GM21423 (cell line): ENCODE results near the gene ELF1.

Experiments used
- ATAC-seq: cut with Tn5 transposase; IDR thresholded peaks from one replicate; pipeline ENCODE4 v1.9.1; 2021; ENCODE audit warnings: mild to moderate bottlenecking, moderate library complexity; ENCODE audit not compliant: unreplicated experiment

ELF1 gene

DNA sequence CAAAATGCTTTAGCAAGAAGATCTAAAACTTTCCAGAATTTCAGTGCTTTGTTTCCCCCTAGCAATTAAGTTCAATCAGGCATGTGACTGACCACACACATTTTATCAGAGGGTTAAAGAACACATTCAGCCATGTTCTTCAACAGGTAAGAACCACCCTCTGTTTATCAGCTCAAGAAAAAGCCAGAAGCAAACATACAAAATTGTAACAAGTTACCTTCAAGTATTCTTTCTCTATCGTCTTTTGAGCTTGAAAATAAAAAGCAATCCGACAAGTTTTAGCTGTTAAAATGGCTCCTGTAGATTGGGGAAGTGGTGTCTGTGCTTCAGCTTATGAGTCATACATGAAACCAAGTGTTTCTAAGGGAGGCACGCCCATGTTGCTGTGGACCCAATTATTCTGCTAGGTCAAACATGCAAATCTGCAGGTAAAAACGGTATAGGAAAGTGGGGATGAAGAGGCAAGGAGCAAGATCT is at the start of gene ELF1:
Gene ELF1, minus strand, starts transcription at position 306 of the 477 bp plus-strand sequence. CDS start 37,262 bp downstream, outside the sequence.
- peak; percentile 88 for ATAC-seq

DNA sequence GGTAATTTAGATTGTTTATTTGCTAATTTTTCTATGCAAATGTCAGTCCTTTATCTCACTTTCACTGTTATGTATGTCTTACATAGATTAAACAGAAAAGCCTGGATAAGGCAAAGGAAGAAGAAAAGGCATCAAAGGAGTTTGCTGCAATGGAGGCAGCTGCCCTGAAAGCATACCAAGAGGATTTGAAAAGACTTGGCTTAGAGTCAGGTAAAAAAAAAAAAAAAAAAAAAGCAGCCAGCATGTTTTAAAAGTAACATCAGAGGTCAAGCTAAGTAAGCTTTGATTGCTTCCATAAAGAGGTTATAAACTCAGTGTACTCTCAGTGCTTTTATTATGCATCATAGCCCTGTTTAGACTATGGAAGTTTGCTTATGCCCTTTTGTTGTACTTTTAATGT is 46.0 kb upstream of the ELF1 start:
- ATAC-seq, result no peak

DNA sequence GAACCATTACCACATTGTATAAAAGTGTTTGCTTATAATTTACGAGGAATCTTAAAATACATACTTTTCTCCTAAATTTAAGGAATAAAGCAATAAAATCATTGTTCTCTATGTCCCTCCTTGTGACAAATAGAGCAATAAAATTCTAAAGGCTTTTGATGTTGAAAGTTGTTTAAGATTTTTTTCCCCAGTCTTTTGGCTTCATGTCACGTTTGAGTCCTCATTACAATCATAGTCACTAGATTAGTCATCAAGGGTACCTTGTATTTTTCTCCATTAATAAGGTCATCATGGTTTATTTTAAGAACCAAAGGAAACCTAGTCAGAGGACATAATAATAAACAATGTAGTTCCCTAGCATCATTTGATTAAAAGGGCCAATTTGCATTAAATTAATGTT is 45.4 kb upstream of the ELF1 start:
- ATAC-seq, result no peak

DNA sequence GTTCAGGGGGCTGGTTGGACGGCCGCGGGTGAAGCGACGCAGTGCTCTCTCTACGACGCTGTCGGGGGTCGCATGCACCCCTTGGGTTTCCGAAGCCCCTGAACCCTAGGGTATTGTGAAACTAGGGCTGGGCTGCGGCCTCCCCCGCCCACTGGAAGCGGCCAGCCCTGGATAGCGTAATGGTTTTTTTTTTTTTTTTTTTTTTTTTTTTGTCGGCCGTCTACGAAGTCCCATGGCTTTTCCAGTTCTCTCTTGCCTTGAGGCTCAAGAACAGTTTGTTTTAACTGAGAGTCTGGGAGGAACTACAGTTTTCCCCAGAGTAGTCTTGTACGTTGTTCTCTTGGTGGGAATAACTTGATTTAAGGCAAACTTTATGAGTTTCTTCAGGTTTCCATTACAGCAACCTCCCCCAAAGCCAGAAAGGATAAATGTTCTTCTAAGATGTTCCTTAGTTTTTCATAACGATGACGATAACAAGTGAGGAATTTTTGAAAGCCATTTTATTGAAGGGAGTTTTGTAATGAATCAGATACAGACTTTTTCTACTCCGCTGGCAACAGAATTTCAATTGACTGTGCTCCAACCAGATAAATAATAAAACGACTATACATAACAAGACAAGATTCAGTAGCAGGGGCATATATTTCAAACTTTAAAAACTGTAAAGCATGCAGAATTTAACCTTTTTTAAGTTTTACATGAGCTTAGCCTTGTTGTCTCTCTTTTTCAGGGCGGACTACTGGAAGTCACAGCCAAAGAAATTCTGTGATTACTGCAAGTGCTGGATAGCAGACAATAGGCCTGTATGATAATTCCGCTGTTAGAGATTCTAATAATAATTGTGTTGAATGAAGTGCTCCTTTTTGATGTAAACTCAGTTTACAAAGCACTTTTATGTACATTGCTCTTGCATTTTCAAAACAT is 43.1 kb upstream of the ELF1 start:
- ATAC-seq, result peak; percentile 19

DNA sequence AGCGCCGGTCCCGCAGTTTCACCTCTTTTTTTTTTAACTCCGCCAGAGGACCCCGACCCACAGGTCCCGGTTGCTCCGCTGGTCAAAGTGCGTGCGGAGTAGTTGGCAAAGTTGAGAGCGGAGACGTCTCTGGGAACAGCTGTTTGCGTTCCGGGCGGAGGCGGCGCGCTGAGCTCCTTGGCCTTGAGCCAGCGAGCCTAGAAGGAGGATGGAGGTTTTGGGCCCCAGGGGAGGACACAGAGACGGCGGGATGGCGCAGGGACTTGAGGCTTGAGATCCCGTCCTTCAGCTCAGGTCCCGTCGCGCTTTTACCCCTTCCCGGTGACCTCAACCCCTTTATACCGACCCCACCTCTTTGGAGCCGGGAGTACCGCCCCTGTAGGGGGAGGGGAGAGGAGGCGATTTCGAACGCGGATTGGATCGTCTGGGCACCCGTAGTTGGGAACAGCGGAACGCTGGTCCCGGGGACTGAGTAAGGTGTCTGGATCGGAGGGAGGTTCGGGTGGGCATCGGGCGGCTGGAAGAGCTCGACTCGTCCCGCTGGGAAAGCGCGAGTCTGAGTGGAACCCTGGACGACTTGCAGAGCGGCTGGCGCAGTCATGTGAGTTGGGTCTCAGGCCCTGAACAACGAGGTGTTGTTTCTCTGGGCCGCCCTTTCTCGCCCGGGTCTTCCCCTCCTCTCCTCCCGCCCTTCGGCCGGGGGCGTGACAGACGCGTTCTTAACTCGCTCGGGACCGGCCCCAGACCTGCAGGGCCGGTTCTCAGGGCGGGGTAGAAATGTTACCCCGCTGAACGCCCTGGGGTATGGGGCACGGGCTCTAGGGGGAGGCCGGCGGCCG is 42.2 kb upstream of the ELF1 start, which contains the start of gene WBP4:
Gene WBP4, plus strand, starts transcription at position 435 of the 839 bp plus-strand sequence. Its CDS starts 165 bp downstream, at position 600.
- peak; percentile 66 for ATAC-seq

DNA sequence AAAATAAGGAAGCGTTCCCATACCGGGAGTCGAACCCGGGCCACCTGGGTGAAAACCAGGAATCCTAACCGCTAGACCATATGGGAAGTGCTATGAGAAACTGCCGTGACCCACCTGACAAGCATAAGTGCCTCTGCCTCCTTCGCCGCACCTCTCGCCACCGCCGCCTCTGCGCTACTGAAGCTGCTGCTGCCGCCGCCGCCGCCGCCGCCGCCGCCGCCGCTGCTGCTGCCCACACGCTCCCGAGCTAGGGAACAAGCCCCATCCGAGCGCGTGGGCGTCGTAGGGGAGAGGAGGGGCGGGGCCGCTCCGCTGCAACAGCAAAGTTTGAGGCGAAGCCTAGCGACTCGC is 41.6 kb upstream of the ELF1 start:
- ATAC-seq, result peak; percentile 23

DNA sequence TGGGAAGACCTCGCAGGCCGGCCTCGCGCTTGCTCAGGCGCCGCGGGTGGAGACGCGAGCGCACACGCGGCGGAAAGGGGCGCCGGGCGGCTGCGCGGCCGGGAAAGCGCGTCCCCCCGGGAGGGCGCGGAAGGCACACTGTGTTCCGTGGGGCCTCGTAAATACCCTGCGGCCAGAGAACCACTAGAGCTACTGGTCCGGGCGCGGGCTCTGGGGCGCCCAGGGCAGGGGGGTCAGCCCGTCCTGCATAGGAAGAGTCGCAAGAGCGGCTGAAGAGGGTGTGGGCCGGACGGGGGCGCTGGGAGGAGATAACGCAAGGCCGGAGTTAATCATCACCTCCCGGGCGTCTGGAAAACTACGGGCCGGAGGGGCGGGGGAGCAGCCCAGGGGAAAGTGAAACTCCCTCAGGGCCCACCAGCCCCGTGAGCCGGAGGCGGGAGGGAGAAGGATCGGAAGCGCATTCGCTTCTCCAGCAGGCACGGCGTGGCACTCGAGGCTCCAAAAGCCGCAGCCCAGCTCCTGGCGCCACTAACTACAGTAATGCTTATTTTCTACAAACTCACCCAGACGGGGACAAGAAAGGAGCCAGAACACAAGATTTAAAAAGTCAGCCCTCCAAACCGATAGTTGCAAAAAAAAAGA is 41.1 kb upstream of the ELF1 start:
- peak; percentile 41 for ATAC-seq

DNA sequence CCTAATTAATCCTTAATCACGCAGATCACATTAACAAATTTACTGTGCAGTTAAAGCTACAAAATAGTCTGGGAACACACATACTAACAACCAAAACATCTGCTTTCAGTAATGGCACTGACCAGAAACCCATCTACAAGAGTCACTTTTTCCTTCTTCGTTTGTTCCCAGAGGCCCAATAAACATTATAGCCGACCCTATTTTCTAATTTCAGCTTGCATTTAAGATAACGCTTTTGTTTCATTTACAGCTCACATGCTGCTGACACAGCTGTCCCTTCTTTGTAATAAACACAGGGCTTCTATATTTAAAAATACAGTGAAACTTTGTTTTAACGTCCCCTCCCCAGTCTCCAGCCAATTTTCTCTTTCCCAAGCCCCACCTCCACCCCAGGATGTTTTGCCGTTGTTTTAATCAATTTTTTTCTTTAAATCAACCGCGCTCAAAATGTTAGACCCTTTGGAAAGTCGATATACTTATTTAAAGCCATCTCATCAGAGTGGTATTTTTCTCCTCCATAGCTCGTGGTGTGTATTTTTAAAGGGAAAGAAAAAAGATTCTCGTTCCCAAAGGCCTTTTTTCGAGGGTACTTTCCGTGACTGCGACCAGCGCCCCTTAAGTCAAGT is 40.5 kb upstream of the ELF1 start:
- ATAC-seq, result no peak

DNA sequence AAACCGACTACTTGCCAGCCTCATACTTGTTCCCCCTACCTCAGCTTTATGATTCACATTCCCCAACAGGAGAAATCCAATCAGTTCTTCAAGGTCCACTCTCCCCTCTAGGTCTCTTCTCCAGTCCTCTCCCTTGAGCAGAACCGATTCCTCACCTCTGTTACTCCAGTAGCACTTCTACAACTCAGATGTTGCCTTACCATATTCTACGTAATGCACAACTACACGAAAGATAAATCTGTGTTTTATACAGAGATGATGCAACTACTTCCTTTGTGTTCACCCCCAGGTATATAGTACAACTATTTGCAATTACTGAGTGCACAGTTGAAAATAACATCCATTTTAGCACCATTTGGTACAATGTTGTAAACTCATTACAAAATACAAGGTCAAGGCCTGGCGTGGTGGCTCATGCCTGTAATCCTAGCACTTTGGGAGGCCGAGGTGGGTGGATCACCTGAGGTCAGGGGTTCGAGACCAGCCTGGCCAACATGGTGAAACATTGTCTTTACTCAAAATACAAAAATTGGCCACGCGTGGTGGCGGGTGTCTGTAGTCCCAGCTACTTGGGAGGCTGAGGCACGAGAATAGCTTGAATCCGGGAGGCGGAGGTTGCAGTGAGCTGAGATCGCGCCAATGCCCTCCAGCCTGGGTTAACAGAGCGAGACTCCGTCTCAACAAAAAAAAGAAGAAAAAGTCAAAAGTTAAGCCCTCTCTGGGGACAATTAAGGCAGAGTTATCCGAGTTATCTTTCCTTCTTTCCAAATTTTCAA is 39.4 kb upstream of the ELF1 start:
- no peak for ATAC-seq

DNA sequence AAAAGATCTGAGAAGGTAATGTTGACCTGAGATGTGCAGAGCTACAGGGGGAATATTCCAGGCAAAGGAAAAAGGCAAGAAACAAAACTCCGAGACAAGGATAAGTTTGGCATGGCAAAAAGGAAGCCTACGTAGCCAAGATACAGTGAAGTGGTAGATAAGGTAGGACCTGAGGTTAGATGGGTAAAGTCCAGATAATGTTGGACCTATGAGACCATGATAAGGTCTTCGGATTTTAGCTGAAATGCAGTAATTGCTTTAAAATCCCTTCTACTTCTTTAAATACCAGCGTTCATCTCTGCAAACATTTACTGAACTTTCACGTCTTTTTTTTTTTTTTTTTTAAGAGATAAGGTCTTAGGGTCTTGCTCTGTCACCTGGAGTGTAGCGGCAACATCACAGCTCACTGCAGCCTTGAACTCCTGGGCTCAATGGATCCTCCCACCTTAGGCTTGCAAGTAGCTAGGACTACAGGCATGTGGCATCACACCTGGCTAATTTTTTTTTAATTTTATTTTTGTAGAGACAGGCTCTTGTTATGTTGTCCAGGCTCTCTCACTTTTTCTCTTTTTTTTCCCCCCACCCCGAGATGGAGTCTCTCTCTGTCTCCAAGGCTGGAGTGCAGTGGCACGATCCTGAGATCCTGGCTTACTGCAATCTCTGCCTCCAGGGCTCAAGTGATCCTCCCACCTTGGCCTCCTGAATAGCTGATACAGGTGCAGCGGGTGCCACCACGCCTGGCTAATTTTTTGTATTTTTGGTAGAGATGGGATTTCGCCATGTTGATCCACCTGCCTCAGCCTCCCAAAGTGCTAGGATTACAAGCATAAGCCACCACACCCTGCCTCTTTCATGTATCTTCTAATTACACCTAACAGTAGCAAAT is 38.0 kb upstream of the ELF1 start:
- no peak for ATAC-seq

DNA sequence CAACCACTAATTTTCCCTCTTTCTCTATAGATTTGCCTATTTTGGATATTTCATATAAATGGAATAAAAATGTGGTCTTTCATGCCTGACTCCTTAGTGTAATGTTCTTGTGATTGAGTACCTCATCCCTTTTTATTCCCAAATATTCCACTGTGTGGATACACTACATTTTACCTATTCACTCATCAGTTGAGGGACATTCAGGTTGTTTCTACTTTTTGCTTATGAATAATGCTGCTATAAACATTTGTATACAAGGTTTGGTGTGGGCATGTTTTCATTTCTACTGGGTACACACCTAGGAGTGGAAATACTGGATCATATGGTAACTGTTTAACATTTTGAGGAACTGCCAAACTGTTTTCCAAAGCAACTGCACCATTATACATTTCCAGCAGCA is 37.1 kb upstream of the ELF1 start:
- no peak for ATAC-seq

DNA sequence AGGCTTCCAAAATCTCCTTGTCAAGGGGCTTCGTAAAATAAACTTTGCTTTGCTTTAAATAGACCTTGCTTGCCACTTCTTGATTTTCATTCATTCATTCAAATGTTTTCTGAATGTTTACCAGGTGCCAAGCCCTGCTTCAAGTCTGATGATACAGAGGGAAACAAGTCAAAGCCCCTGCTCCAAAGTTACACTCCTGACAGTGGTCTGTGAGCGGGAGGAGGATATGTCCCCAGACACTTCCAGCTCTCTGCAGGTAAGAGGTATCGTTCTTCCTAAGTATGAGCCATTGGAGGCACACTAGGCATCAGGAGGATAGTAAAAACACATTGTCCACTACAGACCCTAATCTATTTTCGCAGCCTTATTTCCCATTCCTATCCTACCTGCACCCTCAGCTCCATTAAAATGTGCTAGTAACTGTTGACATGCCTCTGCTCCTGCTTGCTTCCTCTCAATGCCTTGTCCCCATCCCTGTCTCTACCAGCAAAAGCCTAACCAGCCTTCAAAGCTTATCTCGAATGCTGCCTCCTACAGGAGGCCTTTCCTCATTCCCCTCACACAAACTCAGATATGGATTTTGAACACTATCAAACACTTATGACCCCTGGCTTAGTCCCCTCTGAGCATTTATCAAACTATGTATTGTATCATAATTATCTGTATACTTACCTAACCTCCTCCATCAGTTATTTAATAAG is 36.0 kb upstream of the ELF1 start:
- ATAC-seq, result no peak

DNA sequence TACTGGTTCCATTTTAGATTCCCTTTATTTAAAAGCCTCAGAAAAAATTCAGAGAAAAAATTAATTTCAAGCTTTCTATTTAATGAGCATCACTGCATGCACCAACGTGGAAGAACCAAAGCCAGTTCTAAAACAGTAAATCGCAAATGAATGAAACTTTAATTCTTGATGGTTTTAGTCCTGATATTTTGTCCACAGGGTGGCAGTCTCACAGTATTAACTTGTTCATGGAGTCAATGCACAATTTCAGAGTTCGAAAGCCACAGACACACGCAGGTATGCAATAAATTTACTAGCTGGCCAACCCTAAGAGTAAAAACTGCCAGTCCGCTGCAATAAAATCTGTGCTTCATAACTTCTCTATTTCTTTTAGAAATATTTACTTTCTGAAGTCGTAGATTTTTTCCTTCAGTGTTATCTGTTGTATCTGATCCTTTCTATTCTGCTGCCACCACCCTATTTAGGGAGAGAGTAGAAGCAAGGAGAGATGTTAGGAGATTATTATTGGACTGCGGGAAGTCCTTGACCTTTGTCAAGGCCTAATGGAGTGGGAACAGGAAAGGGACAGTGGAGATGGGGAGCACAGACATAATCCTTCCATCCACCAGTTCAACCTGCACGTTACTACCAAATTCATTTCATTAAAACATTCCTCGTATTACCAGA is 35.2 kb upstream of the ELF1 start:
- no peak for ATAC-seq

DNA sequence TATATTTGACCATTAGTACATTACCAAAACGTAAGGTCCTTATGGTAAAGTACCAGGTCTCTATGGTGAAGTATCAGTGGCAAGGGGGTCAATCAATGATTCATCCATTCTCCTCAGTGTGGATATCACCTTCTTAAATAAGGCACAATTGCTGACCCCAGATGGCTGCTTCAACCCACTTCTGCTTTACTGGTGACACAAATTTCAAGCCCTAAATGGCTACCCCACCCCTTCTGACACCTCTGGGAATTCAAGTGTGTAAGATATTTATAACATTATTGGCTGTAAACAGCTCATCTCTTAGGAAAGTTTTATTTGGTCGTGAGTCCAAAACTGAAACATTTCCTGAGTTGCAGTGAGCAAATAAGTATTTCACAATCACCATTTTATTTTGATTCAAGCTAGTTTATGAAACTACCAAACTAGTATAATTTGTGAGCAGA is 34.3 kb upstream of the ELF1 start:
- ATAC-seq, result peak; percentile 90

DNA sequence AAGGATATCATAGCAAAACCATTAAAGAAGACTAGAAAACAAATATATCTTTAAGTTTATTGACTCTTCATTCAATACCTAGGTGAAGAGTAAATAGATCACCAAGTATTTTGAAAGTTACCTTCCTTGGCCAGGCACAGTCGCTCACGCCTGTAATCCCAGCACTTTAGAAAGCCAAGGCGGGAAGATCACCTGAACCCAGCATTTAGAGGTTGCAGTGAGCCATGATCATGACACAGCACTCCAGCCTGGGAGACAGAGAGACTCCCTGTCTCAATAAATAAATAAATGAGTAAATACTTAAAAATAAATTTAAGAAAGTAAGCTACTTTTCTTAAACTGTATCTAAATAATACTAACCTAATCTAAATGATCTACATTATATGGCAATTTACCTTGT is 33.3 kb upstream of the ELF1 start:
- no peak for ATAC-seq

DNA sequence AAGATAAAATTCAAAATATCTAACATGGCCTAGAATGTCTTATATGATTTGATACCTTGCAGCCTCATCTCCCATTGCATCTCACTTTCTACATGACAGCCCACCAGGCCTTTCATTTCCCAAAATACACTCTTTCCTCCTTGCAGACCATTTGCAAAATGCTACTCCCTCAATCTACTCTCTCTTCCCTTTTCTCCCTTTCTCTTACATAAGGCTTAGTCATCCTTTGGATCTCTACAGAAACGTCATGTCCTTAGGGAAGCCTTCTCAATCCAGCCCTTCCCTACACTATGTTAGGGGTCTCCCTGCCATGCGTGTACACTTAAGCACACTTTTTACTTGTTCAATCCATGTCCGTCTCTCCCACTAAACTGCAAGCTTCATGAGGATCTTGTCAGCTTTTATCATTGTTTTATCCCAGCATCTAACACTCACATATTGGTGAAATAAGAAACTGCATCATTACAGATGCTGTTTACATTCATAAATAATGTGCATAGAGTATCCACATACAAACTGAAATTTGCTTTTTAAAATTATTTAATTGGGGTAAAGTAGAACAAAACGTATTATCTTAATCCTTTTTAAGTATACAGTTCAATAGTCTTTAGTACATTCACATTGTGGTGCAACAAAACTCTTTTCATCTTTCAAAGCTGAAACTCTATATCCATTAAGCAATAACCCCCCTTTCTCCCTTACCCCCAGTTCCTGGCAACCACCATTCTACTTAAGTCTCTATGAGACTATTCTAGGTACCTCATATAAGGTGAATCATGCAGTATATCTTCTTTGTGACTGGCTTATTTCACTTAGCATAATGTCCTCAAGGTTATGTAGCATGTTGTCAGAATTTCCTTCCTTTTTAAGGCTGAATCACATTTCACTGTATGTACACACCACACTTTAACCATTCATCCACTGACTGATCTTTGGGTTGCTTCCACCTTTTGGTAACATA is 30.6 kb upstream of the ELF1 start:
- no peak for ATAC-seq

DNA sequence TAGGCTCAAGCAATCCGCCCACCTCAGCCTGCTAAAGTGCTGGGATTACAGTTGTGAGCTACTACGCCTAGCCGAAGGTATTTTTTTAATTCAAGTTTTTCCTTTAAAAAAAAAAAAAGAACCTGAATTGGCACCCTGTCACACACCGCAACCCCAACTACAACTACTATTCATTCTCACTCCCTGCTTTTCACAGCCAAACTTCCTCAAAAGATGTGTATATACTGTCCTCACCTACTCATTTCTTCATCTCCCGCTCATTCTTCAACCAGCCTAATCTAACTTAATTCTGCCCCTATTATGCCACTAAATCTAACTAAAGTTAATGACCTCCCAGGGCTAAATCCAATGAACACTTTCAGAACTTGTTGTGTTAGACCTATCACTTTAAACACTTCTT is 29.5 kb upstream of the ELF1 start:
- no peak for ATAC-seq
